Breast epithelium (tissue), 3 donors: ENCODE results near the gene CATSPER3.

Experiments
- CTCF ChIP-seq, 3 donors: fragments of 450-650 bp; IDR thresholded peaks; one replicate each; pipeline ENCODE4 v1.5.1; 2016 to 2017; ENCODE audit warnings: antibody characterized with exemption in 3 of 3, mild to moderate bottlenecking in 3 of 3, moderate library complexity in 3 of 3
- POLR2A ChIP-seq: fragments of 450-650 bp; IDR thresholded peaks from one replicate; pipeline ENCODE4 v1.6.1; 2016; ENCODE audit warnings: antibody characterized with exemption, mild to moderate bottlenecking, moderate library complexity
- POLR2AphosphoS5 ChIP-seq, 3 donors: sonication (generic); formaldehyde crosslinking; IDR thresholded peaks; one replicate each; pipeline ENCODE4 v1.6.1; 2017; ENCODE audit warnings: antibody characterized with exemption in 3 of 3

DNA sequence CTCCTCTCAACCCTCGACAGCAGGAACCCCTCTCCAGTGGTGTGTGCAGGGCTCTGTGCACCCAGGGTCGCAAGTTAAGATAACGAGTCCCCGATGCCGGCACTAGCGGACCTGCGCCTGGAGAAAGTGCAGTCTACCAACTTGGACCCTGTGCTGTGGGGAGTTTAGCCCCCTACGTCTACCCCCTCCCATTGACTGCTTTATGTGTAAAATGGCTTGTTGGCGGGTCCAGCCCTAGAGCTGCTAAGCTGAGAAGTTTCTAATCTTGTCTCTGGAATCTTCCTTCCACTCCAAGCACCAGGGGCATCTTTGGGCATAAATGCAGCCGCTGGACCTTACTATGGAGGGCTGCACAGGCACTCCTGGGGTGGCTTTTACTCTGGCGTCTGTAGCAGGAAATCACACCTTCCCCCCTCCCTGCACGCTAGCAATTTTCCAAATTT lies 73.5 kb downstream of the CATSPER3 start:
- TF ChIP-seq CTCF (IDR thresholded peaks at IDR 0.05) (no peak), POLR2A (no peak), POLR2AphosphoS5 (IDR thresholded peaks at IDR 0.05) (no peak)
